K562 (cell line): Measurements from ENCODE around the gene TOR3A. TPM values are rescaled to one million over a fixed set of nuclear protein-coding genes. Genes with fewer than 3 reads are reported as not detected.

Source experiments
- ATAC-seq: fragments of 200-7000 bp; cut with Tn5 transposase; 3 replicates; pipeline ENCODE4 v1.9.1; 2020; ENCODE audit warnings: moderate library complexity
- BruUV-seq: library from RNA; stranded (reverse); fragments of 400-500 nt; replicated peaks from 2 replicates; lab custom pipeline; 2021; lab: Mats Ljungman, UMichigan
- CTCF ChIA-PET: fragments of 300-600 bp; formaldehyde crosslinking; extraction: SDS; loops from one replicate; lab custom pipeline; 2021; ENCODE audit warnings: low intra/inter-chr PET ratio; lab: Yijun Ruan, JAX
- POLR2A ChIA-PET: fragments of 300-600, 350-650 bp; sonication (Branson Sonifier 250); formaldehyde crosslinking; extraction: SDS; loops from one replicate; lab custom pipeline; 2021; ENCODE audit warnings: antibody characterized with exemption, inconsistent platforms; lab: Yijun Ruan, JAX
- DNase-seq, 4 experiments: peaks; one replicate each; pipeline versions ENCODE4 v3.0.0 to v3.0.0-alpha.2; 2011 to 2018; ENCODE audit warnings: low spot score in 3 of 4, mixed read lengths in 3 of 4; ENCODE audit errors: extremely low read depth in 1 of 4
- FAIRE-seq: peaks from 2 replicates; lab custom pipeline; 2011; peaks lifted over from hg19 to GRCh38; lab: Jason Lieb, UNC
- H2AFZ ChIP-seq: 2 replicates; pipeline ENCODE4 v1.6.0; 2011; ENCODE audit warnings: low read depth, low read length, control low read depth, inconsistent platforms
- H3K27ac ChIP-seq: fragments of 200-600 bp; 3 replicates; pipeline ENCODE4 v1.8.0; 2011; ENCODE audit warnings: low read depth, mild to moderate bottlenecking, control low read depth, inconsistent platforms, low read length, moderate library complexity, mixed read lengths; ENCODE audit errors: extremely low read depth
- H3K27me3 ChIP-seq, 2 experiments: fragments of 300-600 bp in 1 of 2; 2 replicates in 1 of 2; 3 replicates in 1 of 2; pipeline versions ENCODE4 v1.6.0 to v1.8.0; 2011; ENCODE audit warnings: inconsistent platforms in 2 of 2, low read length in 2 of 2, mild to moderate bottlenecking in 1 of 2, mixed read lengths in 1 of 2, moderate library complexity in 1 of 2; ENCODE audit not compliant: control insufficient read depth in 2 of 2, insufficient read depth in 2 of 2
- H3K36me3 ChIP-seq: fragments of 300-600 bp; 3 replicates; pipeline ENCODE4 v1.8.0; 2011; ENCODE audit warnings: mild to moderate bottlenecking, low read length, inconsistent platforms; ENCODE audit not compliant: control insufficient read depth, insufficient read depth
- H3K4me1 ChIP-seq, 2 experiments: fragments of 200-600 bp in 1 of 2; replicated peaks in 1 of 2; 2 replicates in 1 of 2; 3 replicates in 1 of 2; pipeline versions ENCODE4 v1.5.1 to v1.8.0; 2011; ENCODE audit warnings: inconsistent platforms in 2 of 2, low read length in 2 of 2, mild to moderate bottlenecking in 1 of 2, mixed read lengths in 1 of 2, moderate library complexity in 1 of 2; ENCODE audit not compliant: control insufficient read depth in 2 of 2, insufficient read depth in 2 of 2
- H3K4me2 ChIP-seq: 2 replicates; pipeline ENCODE4 v1.6.1; 2011; ENCODE audit warnings: low read length, control low read depth, inconsistent platforms, mixed read lengths; ENCODE audit not compliant: insufficient read depth
- H3K4me3 ChIP-seq: fragments of 200-600 bp; sonication (generic), shearing (Covaris generic); 2 replicates; pipeline ENCODE4 v1.5.1; 2016; ENCODE audit warnings: control low read depth, inconsistent platforms
- H3K79me2 ChIP-seq: fragments of 200-600 bp; 3 replicates; pipeline ENCODE4 v1.8.0; 2011; ENCODE audit warnings: low read length, inconsistent platforms; ENCODE audit not compliant: control insufficient read depth, insufficient read depth
- H3K9ac ChIP-seq, 2 experiments: 2 replicates each; pipeline versions ENCODE4 v1.6.0 to v1.6.1; 2011; ENCODE audit warnings: low read depth in 2 of 2, low read length in 2 of 2, control low read depth in 1 of 2, inconsistent platforms in 1 of 2, mild to moderate bottlenecking in 1 of 2, mixed read lengths in 1 of 2; ENCODE audit not compliant: insufficient read depth in 1 of 2
- H3K9me1 ChIP-seq: one replicate; pipeline ENCODE4 v1.6.0; 2011; ENCODE audit warnings: inconsistent platforms, mild to moderate bottlenecking, low read length, moderate library complexity; ENCODE audit not compliant: control insufficient read depth, insufficient read depth
- H3K9me3 ChIP-seq: replicated peaks from 2 replicates; pipeline ENCODE4 v1.5.1; 2011; ENCODE audit warnings: low read depth, low read length, inconsistent platforms; ENCODE audit not compliant: control insufficient read depth, insufficient read depth
- H4K20me1 ChIP-seq: replicated peaks from 2 replicates; pipeline ENCODE4 v1.6.1; 2011; ENCODE audit warnings: low read length, inconsistent platforms, mixed read lengths; ENCODE audit not compliant: control insufficient read depth, insufficient read depth
- BCL6 ChIP-seq: fragments of 250-450 bp; sonication (Bioruptor Pico); IDR thresholded peaks from 2 replicates; pipeline ENCODE4 v1.4.0; 2020
- CBFB ChIP-seq: sonication (generic); formaldehyde crosslinking; IDR thresholded peaks from 2 replicates; pipeline ENCODE4 v1.4.0; 2020; ENCODE audit warnings: mild to moderate bottlenecking, missing genetic modification reagents
- CBX5 ChIP-seq: IDR thresholded peaks from 2 replicates; pipeline ENCODE4 v1.6.1; 2014; ENCODE audit warnings: low read depth, borderline replicate concordance
- CHD4 ChIP-seq: fragments of 200-600 bp; sonication (generic); IDR thresholded peaks from 3 replicates; pipeline ENCODE4 v1.6.1; 2012; ENCODE audit warnings: low read depth, mild to moderate bottlenecking, mixed read lengths, low read length, inconsistent platforms; ENCODE audit not compliant: insufficient read depth, insufficient replicate concordance, poor library complexity, severe bottlenecking
- DPF2 ChIP-seq: fragments of 450-650 bp; IDR thresholded peaks from 2 replicates; pipeline ENCODE4 v1.6.1; 2016
- HDAC8 ChIP-seq: fragments of 450-650 bp; IDR thresholded peaks from 2 replicates; pipeline ENCODE4 v1.6.1; 2016; ENCODE audit warnings: mild to moderate bottlenecking, missing genetic modification characterization, moderate library complexity, missing compliant biosample characterization
- HIVEP1 ChIP-seq: fragments of 250-450 bp; sonication (Bioruptor Pico); IDR thresholded peaks from 2 replicates; pipeline ENCODE4 v1.4.0; 2020; ENCODE audit warnings: mild to moderate bottlenecking
- MEF2A ChIP-seq: IDR thresholded peaks from 2 replicates; pipeline ENCODE4 v1.6.1; 2011; ENCODE audit warnings: low read depth, mild to moderate bottlenecking, low read length, moderate library complexity; ENCODE audit not compliant: control insufficient read depth
- MTA3 ChIP-seq: fragments of 450-650 bp; formaldehyde crosslinking; IDR thresholded peaks from 2 replicates; pipeline ENCODE4 v1.6.1; 2017; ENCODE audit warnings: mild to moderate bottlenecking, borderline replicate concordance
- RB1 ChIP-seq: fragments of 450-650 bp; IDR thresholded peaks from 2 replicates; pipeline ENCODE4 v1.6.1; 2017; ENCODE audit warnings: low read depth, mild to moderate bottlenecking
- RBBP5 ChIP-seq: fragments of 200-600 bp; sonication (generic); IDR thresholded peaks from 2 replicates; pipeline ENCODE4 v1.6.1; 2012; ENCODE audit warnings: borderline replicate concordance, mild to moderate bottlenecking, low read length, control low read depth, inconsistent platforms; ENCODE audit not compliant: insufficient read depth, poor library complexity, severe bottlenecking
- RFX5 ChIP-seq: IDR thresholded peaks from 2 replicates; pipeline ENCODE4 v1.6.1; 2011; ENCODE audit warnings: low read depth, mild to moderate bottlenecking, improper control_type of control experiment, low read length
- SIN3B ChIP-seq: fragments of 450-650 bp; IDR thresholded peaks from 2 replicates; pipeline ENCODE4 v1.6.1; 2017; ENCODE audit warnings: low read depth, mild to moderate bottlenecking, moderate library complexity
- TEAD4 ChIP-seq, 2 experiments: sonication (generic) in 1 of 2; formaldehyde crosslinking in 1 of 2; IDR thresholded peaks; 2 replicates each; pipeline versions ENCODE4 v1.6.1 to v1.8.0; 2012 to 2022; ENCODE audit warnings: borderline replicate concordance in 1 of 2, inconsistent platforms in 1 of 2, low read length in 1 of 2, mild to moderate bottlenecking in 1 of 2, missing genetic modification reagents in 1 of 2
- ZNF146 ChIP-seq: IDR thresholded peaks from one replicate; pipeline ENCODE4 v1.6.1; 2018; ENCODE audit warnings: missing compliant biosample characterization; ENCODE audit not compliant: unreplicated experiment
- ZNF224 ChIP-seq: sonication (generic); formaldehyde crosslinking; IDR thresholded peaks from 2 replicates; pipeline ENCODE4 v1.8.0; 2022; ENCODE audit warnings: mild to moderate bottlenecking, missing genetic modification reagents
- WGBS: fragments of 100-300 bp; shearing (Covaris generic); methylation state at CpG from one replicate; pipeline ENCODE4 v1.1.6; 2016; ENCODE audit warnings: low coverage, mixed read lengths; ENCODE audit not compliant: insufficient coverage; ENCODE audit errors: missing lambda C conversion rate; 5-methylcytosine and 5-hydroxymethylcytosine counted together
- in situ Hi-C: fragments of 300-500 bp; cut with MboI; formaldehyde crosslinking; loops from 4 replicates; pipeline ENCODE4 v1.15.0; 2018; ENCODE audit warnings: inconsistent platforms, mixed read lengths
- intact Hi-C: fragments of 100-400 bp; cut with micrococcal nuclease; formaldehyde crosslinking; loops from 2 replicates; pipeline ENCODE4 v1.14.2; 2022
- polyA plus RNA-seq, 8 experiments: library from polyadenylated mRNA; depleted of rRNA in 4 of 8; stranded (reverse) in 5 of 8; unstranded in 3 of 8; fragments of >200 nt; fragmentation: Nextera tagmentation in 2 of 8; fragmentation: Illumina TruSeq in 1 of 8; extraction: Ambion mirVana in 2 of 8; extraction: Trizol in 1 of 8; gene quantifications; 2 replicates each; pipeline versions ENCODE4 v1.2.1 to v1.2.3, GENCODE V29; 2011 to 2014; ENCODE audit warnings: inconsistent platforms in 1 of 8, missing spikeins in 1 of 8
- total RNA-seq, 7 experiments: library from RNA; depleted of rRNA in 6 of 7; stranded (reverse); fragments of >200 nt in 6 of 7; fragmentation: Illumina TruSeq in 2 of 7; extraction: Trizol in 2 of 7; gene quantifications; 2 replicates each; pipeline versions ENCODE4 v1.2.1 to v1.2.3, GENCODE V29; 2011 to 2021; ENCODE audit warnings: low replicate concordance in 1 of 7
- TF ChIP-seq, protein P1 (sequence below): sonication (generic); formaldehyde crosslinking; IDR thresholded peaks from 2 replicates; pipeline ENCODE4 v1.8.0; 2022; ENCODE audit warnings: mild to moderate bottlenecking, missing genetic modification reagents
- TF ChIP-seq, protein P2 (sequence below): fragments of 450-650 bp; IDR thresholded peaks from 2 replicates; pipeline ENCODE4 v1.6.1; 2016; ENCODE audit warnings: antibody characterized with exemption

TOR3A gene
- total and polyA plus RNA-seq, 9 of the 15 experiments (the other 6 are each of a cell fraction or from before 2014, with no cell fraction given): 7.9 to 94.5 (median 39.7) TPM

DNA sequence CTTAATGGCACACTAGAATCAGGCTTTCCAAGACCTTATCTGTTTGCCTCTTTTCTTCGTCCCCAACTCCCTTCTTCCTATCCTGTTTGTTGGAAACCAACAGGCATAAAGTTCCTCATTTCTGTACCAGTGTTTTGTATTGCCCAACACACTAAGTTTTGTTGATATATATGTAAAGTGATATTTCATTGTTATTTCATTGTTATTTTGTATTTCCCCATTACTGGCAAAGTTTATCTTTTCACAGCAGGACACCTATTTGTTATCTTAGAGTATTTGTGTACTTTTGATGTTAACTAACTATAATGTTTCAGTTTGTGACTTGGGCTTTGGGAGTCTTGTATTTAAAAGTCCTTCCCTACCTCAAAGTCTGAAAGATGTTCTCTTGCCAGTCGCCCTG lies 29.1 kb upstream of the TOR3A start:
- 43% methylated on average over 2 of the region's 2 CpGs for WGBS
- CTCF ChIA-PET: no interaction called here
- no peak for TF ChIP-seq RBBP5
- TF ChIP-seq BCL6 (CRISPR knock-in tag): no peak
- TF ChIP-seq CHD4: no peak
- TF ChIP-seq HDAC8 (tag): no peak
- no peak for TF ChIP-seq RB1
- TF ChIP-seq ZNF146 (CRISPR knock-in tag): no peak
- 0 out of 2 replicates have a peak, but pooled peaks have one; percentile 41 for TF ChIP-seq MTA3
- TF ChIP-seq, protein P1, sequence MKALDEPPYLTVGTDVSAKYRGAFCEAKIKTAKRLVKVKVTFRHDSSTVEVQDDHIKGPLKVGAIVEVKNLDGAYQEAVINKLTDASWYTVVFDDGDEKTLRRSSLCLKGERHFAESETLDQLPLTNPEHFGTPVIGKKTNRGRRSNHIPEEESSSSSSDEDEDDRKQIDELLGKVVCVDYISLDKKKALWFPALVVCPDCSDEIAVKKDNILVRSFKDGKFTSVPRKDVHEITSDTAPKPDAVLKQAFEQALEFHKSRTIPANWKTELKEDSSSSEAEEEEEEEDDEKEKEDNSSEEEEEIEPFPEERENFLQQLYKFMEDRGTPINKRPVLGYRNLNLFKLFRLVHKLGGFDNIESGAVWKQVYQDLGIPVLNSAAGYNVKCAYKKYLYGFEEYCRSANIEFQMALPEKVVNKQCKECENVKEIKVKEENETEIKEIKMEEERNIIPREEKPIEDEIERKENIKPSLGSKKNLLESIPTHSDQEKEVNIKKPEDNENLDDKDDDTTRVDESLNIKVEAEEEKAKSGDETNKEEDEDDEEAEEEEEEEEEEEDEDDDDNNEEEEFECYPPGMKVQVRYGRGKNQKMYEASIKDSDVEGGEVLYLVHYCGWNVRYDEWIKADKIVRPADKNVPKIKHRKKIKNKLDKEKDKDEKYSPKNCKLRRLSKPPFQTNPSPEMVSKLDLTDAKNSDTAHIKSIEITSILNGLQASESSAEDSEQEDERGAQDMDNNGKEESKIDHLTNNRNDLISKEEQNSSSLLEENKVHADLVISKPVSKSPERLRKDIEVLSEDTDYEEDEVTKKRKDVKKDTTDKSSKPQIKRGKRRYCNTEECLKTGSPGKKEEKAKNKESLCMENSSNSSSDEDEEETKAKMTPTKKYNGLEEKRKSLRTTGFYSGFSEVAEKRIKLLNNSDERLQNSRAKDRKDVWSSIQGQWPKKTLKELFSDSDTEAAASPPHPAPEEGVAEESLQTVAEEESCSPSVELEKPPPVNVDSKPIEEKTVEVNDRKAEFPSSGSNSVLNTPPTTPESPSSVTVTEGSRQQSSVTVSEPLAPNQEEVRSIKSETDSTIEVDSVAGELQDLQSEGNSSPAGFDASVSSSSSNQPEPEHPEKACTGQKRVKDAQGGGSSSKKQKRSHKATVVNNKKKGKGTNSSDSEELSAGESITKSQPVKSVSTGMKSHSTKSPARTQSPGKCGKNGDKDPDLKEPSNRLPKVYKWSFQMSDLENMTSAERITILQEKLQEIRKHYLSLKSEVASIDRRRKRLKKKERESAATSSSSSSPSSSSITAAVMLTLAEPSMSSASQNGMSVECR: no peak
- no peak for TF ChIP-seq CBX5
- TF ChIP-seq DPF2: peak; percentile 69; the same call in 1 of the 2 replicates
- TF ChIP-seq CBFB (CRISPR knock-in tag): no peak
- no peak for TF ChIP-seq MEF2A
- TF ChIP-seq ZNF224 (CRISPR knock-in tag): no peak
- TF ChIP-seq, protein P2, sequence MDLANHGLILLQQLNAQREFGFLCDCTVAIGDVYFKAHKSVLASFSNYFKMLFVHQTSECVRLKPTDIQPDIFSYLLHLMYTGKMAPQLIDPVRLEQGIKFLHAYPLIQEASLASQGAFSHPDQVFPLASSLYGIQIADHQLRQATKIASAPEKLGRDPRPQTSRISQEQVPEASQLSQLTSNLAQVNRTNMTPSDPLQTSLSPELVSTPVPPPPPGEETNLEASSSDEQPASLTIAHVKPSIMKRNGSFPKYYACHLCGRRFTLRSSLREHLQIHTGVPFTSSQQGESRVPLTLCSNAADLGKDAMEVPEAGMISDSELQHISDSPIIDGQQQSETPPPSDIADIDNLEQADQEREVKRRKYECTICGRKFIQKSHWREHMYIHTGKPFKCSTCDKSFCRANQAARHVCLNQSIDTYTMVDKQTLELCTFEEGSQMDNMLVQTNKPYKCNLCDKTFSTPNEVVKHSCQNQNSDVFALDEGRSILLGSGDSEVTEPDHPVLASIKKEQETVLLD: no peak; the same call in 1 of the 2 replicates
- TF ChIP-seq SIN3B: no peak
- peak; percentile 25; the same call in 1 of the 2 replicates for TF ChIP-seq TEAD4 (IDR thresholded peaks at IDR 0.05; ENCODE audit: low read length)
- no peak for TF ChIP-seq TEAD4 (CRISPR knock-in tag; IDR thresholded peaks at IDR 0.05; ENCODE audit: borderline replicate concordance)
- no peak for TF ChIP-seq RFX5
- TF ChIP-seq HIVEP1 (CRISPR knock-in tag): no peak

More for the DNA sequence above, 29.1 kb upstream of the TOR3A start:
- Histone ChIP-seq H3K4me2 (peak overlapping the region; percentile 3; the same call in 1 of the 2 replicates), H3K27ac (no peak overlapping the region; the same call in 2 of the 3 replicates), H4K20me1 (no peaks in the 10 kb centered on the region), H3K9me3 (no peaks in the 10 kb centered on the region), H3K9me1 (no peaks in the 10 kb centered on the region), H3K36me3 (peaks cover 59% of the 10 kb centered on the region), H3K4me1 (peaks cover 20 to 38% of the 10 kb centered on the region in 2 experiments), H2AFZ (no peak overlapping the region), H3K4me3 (no peak overlapping the region), H3K9ac (no peak overlapping the region; a peak in 1 of 4 replicates), H3K27me3 (no peaks in the 10 kb centered on the region), H3K79me2 (peaks cover 22% of the 10 kb centered on the region)
- ATAC-seq (peak; percentile 9; the same call in 1 of the 3 replicates), DNase-seq (no peak), FAIRE-seq (no peak)
- no TSS peak for BruUV-seq
- in situ Hi-C loops: no loop called here
- intact Hi-C loops: no loop called here
- POLR2A ChIA-PET: interaction anchor here (1.0 kb wide), 1 partner anchor 17 kb away, joined by 3 read pairs; no protein-coding TSS in a partner anchor
